H9 (cell line): ENCODE measurements around the gene BEST3. TPM values are rescaled to one million over a fixed set of nuclear protein-coding genes. Genes with fewer than 3 reads are reported as not detected.

Experiments
- DNase-seq: peaks from one replicate; pipeline ENCODE4 v3.0.0-alpha.2; 2017
- H2AFZ ChIP-seq: one replicate; pipeline ENCODE4 v1.6.1; 2013; ENCODE audit warnings: mild to moderate bottlenecking, low read length, control low read depth, moderate library complexity
- H2AK5ac ChIP-seq: 2 replicates; pipeline ENCODE4 v1.6.1; 2013; ENCODE audit warnings: low read length, control low read depth, mixed read lengths; ENCODE audit not compliant: insufficient read length
- H2BK120ac ChIP-seq: one replicate; pipeline ENCODE4 v1.6.1; 2013; ENCODE audit warnings: low read depth, mild to moderate bottlenecking, low read length, control low read depth, inconsistent platforms; ENCODE audit not compliant: poor library complexity, severe bottlenecking
- H2BK12ac ChIP-seq: 2 replicates; pipeline ENCODE4 v1.6.1; 2013; ENCODE audit warnings: low read length, control low read depth, mixed read lengths, low read depth; ENCODE audit not compliant: insufficient read length
- H2BK15ac ChIP-seq: 2 replicates; pipeline ENCODE4 v1.6.1; 2013; ENCODE audit warnings: low read depth, low read length, control low read depth
- H2BK20ac ChIP-seq: one replicate; pipeline ENCODE4 v1.6.1; 2013; ENCODE audit warnings: low read depth, mild to moderate bottlenecking, low read length, control low read depth, inconsistent platforms; ENCODE audit not compliant: poor library complexity, severe bottlenecking
- H2BK5ac ChIP-seq: 2 replicates; pipeline ENCODE4 v1.6.1; 2013; ENCODE audit warnings: low read length, control low read depth, mixed read lengths; ENCODE audit not compliant: insufficient read length
- H3K14ac ChIP-seq: 2 replicates; pipeline ENCODE4 v1.6.1; 2013; ENCODE audit warnings: low read length, control low read depth; ENCODE audit not compliant: insufficient read depth
- H3K18ac ChIP-seq: 2 replicates; pipeline ENCODE4 v1.6.1; 2013; ENCODE audit warnings: low read depth, mild to moderate bottlenecking, mixed read lengths, low read length, control low read depth; ENCODE audit not compliant: insufficient read length
- H3K23ac ChIP-seq: 2 replicates; pipeline ENCODE4 v1.6.1; 2013; ENCODE audit warnings: low read length, control low read depth, mixed read lengths, low read depth; ENCODE audit not compliant: insufficient read length
- H3K23me2 ChIP-seq: 2 replicates; pipeline ENCODE4 v1.6.1; 2013; ENCODE audit warnings: low read depth, mild to moderate bottlenecking, mixed read lengths, low read length, control low read depth; ENCODE audit not compliant: insufficient read length, poor library complexity, severe bottlenecking
- H3K27ac ChIP-seq: 2 replicates; pipeline ENCODE4 v1.5.1; 2013; ENCODE audit warnings: low read length, control low read depth, mixed read lengths, low read depth; ENCODE audit not compliant: insufficient read length
- H3K27me3 ChIP-seq: 2 replicates; pipeline ENCODE4 v1.6.1; 2013; ENCODE audit warnings: low read length, control low read depth, inconsistent platforms; ENCODE audit not compliant: insufficient read depth
- H3K4ac ChIP-seq: 2 replicates; pipeline ENCODE4 v1.6.1; 2013; ENCODE audit warnings: low read depth, mild to moderate bottlenecking, control low read depth, inconsistent platforms, low read length, moderate library complexity
- H3K4me1 ChIP-seq: 2 replicates; pipeline ENCODE4 v1.6.1; 2013; ENCODE audit warnings: low read length, control low read depth, inconsistent platforms; ENCODE audit not compliant: insufficient read depth
- H3K4me2 ChIP-seq: 2 replicates; pipeline ENCODE4 v1.6.1; 2013; ENCODE audit warnings: low read length, control low read depth, mixed read lengths; ENCODE audit not compliant: insufficient read length, insufficient read depth
- H3K56ac ChIP-seq: 2 replicates; pipeline ENCODE4 v1.6.1; 2013; ENCODE audit warnings: low read depth, mild to moderate bottlenecking, mixed read lengths, low read length, control low read depth; ENCODE audit not compliant: insufficient read length
- H3K79me1 ChIP-seq: 2 replicates; pipeline ENCODE4 v1.6.1; 2013; ENCODE audit warnings: low read depth, mild to moderate bottlenecking, moderate library complexity, low read length, control low read depth, inconsistent platforms; ENCODE audit not compliant: insufficient read depth, poor library complexity, severe bottlenecking
- H3K79me2 ChIP-seq: 2 replicates; pipeline ENCODE4 v1.6.1; 2013; ENCODE audit warnings: low read length, control low read depth, inconsistent platforms; ENCODE audit not compliant: insufficient read depth
- H3K9ac ChIP-seq: 2 replicates; pipeline ENCODE4 v1.6.1; 2013; ENCODE audit warnings: low read length, control low read depth, mixed read lengths; ENCODE audit not compliant: insufficient read length; ENCODE audit errors: extremely low read depth
- H3K9me3 ChIP-seq: one replicate; pipeline ENCODE4 v1.6.1; 2013; ENCODE audit warnings: low read depth, low read length, inconsistent platforms; ENCODE audit not compliant: control insufficient read depth
- H3T11ph ChIP-seq: one replicate; pipeline ENCODE4 v1.6.1; 2013; ENCODE audit warnings: mild to moderate bottlenecking, low read length, control low read depth, inconsistent platforms
- H4K20me1 ChIP-seq: one replicate; pipeline ENCODE4 v1.6.1; 2013; ENCODE audit not compliant: control insufficient read depth, insufficient read length, insufficient read depth
- H4K5ac ChIP-seq: 2 replicates; pipeline ENCODE4 v1.6.1; 2013; ENCODE audit warnings: low read depth, mild to moderate bottlenecking, mixed read lengths, low read length, control low read depth; ENCODE audit not compliant: insufficient read length
- H4K8ac ChIP-seq: replicated peaks from 2 replicates; pipeline ENCODE4 v1.6.1; 2013; ENCODE audit warnings: low read length, control low read depth, mixed read lengths, low read depth; ENCODE audit not compliant: insufficient read length
- H4K91ac ChIP-seq: 2 replicates; pipeline ENCODE4 v1.6.1; 2013; ENCODE audit warnings: low read depth, mild to moderate bottlenecking, moderate library complexity, mixed read lengths, low read length, control low read depth; ENCODE audit not compliant: insufficient read length
- H3K27ac Mint-ChIP-seq, 3 experiments: 2 replicates in 2 of 3; 3 replicates in 1 of 3; pipeline ENCODE4 v1.8.0; 2020 to 2021; ENCODE audit warnings: mixed read lengths in 3 of 3, mild to moderate bottlenecking in 1 of 3, moderate library complexity in 1 of 3
- H3K27me3 Mint-ChIP-seq: 2 replicates; pipeline ENCODE4 v1.8.0; 2021; ENCODE audit warnings: low read depth, mild to moderate bottlenecking, moderate library complexity, mixed read lengths
- H3K36me3 Mint-ChIP-seq, 3 experiments: 2 replicates in 2 of 3; 3 replicates in 1 of 3; pipeline ENCODE4 v1.8.0; 2020 to 2021; ENCODE audit warnings: low read depth in 3 of 3, mixed read lengths in 3 of 3; ENCODE audit not compliant: insufficient read depth in 1 of 3
- H3K4me1 Mint-ChIP-seq, 2 experiments: 2 replicates each; pipeline ENCODE4 v1.8.0; 2020; ENCODE audit warnings: mixed read lengths in 2 of 2
- H3K4me3 Mint-ChIP-seq, 2 experiments: 2 replicates in 1 of 2; 3 replicates in 1 of 2; pipeline ENCODE4 v1.8.0; 2020 to 2021; ENCODE audit warnings: mild to moderate bottlenecking in 2 of 2, mixed read lengths in 2 of 2, moderate library complexity in 1 of 2
- H3K9me3 Mint-ChIP-seq, 2 experiments: 2 replicates in 1 of 2; 3 replicates in 1 of 2; pipeline ENCODE4 v1.8.0; 2020; ENCODE audit warnings: mild to moderate bottlenecking in 2 of 2, mixed read lengths in 2 of 2, moderate library complexity in 1 of 2
- CTCF ChIP-seq: fragments of 200-600 bp; sonication (generic); conservative IDR thresholded peaks from 3 replicates; pipeline ENCODE4 v1.8.0; 2021; ENCODE audit warnings: antibody characterized with exemption, mild to moderate bottlenecking
- WGBS: extraction: QIAGEN DNeasy Blood & Tissue Kit; methylation state at CpG from one replicate; pipeline ENCODE4 v1.1.7; 2013; ENCODE audit warnings: missing lambda C conversion rate, low lambda C conversion rate, mixed read lengths; ENCODE audit not compliant: insufficient read length; ENCODE audit errors: extremely low coverage; 5-methylcytosine and 5-hydroxymethylcytosine counted together
- total RNA-seq: library from RNA; stranded (reverse); gene quantifications from 2 replicates; pipeline ENCODE4 v1.2.1, GENCODE V29; 2021

The BEST3 gene
- total RNA-seq, 1 experiment from 2014 or later, result 0.42 TPM

DNA sequence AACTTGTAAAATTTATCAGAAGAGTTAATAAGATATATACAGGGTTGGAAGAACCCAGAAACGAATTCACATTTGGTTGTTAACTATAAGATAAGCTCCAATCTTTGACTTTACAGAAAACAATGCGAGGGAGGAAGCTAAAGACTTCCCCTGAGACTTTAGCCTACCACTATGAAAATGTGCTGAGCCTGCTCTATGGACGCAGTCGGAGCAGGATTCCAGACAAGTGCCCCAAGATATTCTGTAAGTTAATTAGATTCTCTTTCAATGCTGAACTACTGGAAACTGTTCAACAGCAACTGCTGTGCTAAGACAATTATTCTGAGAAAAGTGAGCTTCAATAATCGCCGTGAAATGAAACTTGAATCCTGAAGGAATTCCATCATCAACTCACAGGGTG lies 80.1 kb downstream of the BEST3 start:
- H4K5ac ChIP-seq, result no peak overlapping the region
- H3K4me2 ChIP-seq, result no peak overlapping the region
- H3K4me1 ChIP-seq, result no peaks in the 10 kb centered on the region
- no peak overlapping the region for H4K91ac ChIP-seq
- H2BK12ac ChIP-seq, result no peak overlapping the region
- H4K8ac ChIP-seq, result no peak overlapping the region
- H2BK20ac ChIP-seq, result no peak overlapping the region
- Mint-ChIP-seq H3K27ac (no peak overlapping the region), H3K4me3 (no peak overlapping the region), H3K9me3 (no peaks in the 10 kb centered on the region), H3K36me3 (no peaks in the 10 kb centered on the region), H3K4me1 (no peaks in the 10 kb centered on the region), H3K27me3 (no peaks in the 10 kb centered on the region)
- no peak overlapping the region for H2BK5ac ChIP-seq
- H3K27ac ChIP-seq, result no peak overlapping the region
- no peak overlapping the region for H3K14ac ChIP-seq
- no peak overlapping the region for H3K4ac ChIP-seq
- no peaks in the 10 kb centered on the region for H3K79me1 ChIP-seq
- TF ChIP-seq CTCF, result no peak
- no peak overlapping the region for H2AFZ ChIP-seq
- no peak for DNase-seq
- H3K9me3 ChIP-seq, result no peaks in the 10 kb centered on the region
- H3T11ph ChIP-seq, result no peak overlapping the region
- no peak overlapping the region for H2AK5ac ChIP-seq
- H3K23me2 ChIP-seq, result no peaks in the 10 kb centered on the region
- no peak overlapping the region for H2BK120ac ChIP-seq
- H2BK15ac ChIP-seq, result no peak overlapping the region
- H3K56ac ChIP-seq, result no peak overlapping the region
- H3K79me2 ChIP-seq, result no peaks in the 10 kb centered on the region
- no peak overlapping the region for H3K9ac ChIP-seq
- no peak overlapping the region for H3K18ac ChIP-seq
- no peaks in the 10 kb centered on the region for H4K20me1 ChIP-seq
- H3K27me3 ChIP-seq, result no peaks in the 10 kb centered on the region
- no CpG with 5 or more reads among the region's 6 CpGs for WGBS
- H3K23ac ChIP-seq, result no peak overlapping the region
